GM23338 (cell line): Measurements from ENCODE around the gene RAC2. TPM values are rescaled to one million over a fixed set of nuclear protein-coding genes. Genes with fewer than 3 reads are reported as not detected.

Experiments
- ATAC-seq: fragments of 200-7000 bp; cut with Tn5 transposase; 3 replicates; pipeline ENCODE4 v1.9.1; 2020
- DNase-seq: peaks from one replicate; pipeline ENCODE4 v3.0.0-alpha.2; 2015; ENCODE audit warnings: low spot score
- H2AFZ ChIP-seq: fragments of 200-600 bp; sonication (generic); 2 replicates; pipeline ENCODE4 v1.8.0; 2016; ENCODE audit warnings: antibody characterized with exemption, mild to moderate bottlenecking, moderate library complexity
- H3F3A ChIP-seq: fragments of 200-600 bp; sonication (generic); replicated peaks from 2 replicates; pipeline ENCODE4 v1.8.0; 2017; ENCODE audit warnings: antibody characterized with exemption, mixed run types, low read depth
- H3K27ac ChIP-seq: fragments of 200-600 bp; sonication (generic); 2 replicates; pipeline ENCODE4 v1.6.1; 2016; ENCODE audit warnings: low read depth
- H3K27me3 ChIP-seq: fragments of 200-600 bp; sonication (generic); 2 replicates; pipeline ENCODE4 v1.8.0; 2016; ENCODE audit warnings: mild to moderate bottlenecking, mixed run types, moderate library complexity; ENCODE audit not compliant: insufficient read depth
- H3K36me3 ChIP-seq: fragments of 200-600 bp; sonication (generic); 2 replicates; pipeline ENCODE4 v1.8.0; 2016; ENCODE audit warnings: mild to moderate bottlenecking; ENCODE audit not compliant: insufficient read depth
- H3K4me1 ChIP-seq: fragments of 200-600 bp; sonication (generic); 2 replicates; pipeline ENCODE4 v1.8.0; 2016; ENCODE audit warnings: mild to moderate bottlenecking, moderate library complexity; ENCODE audit not compliant: insufficient read depth
- H3K4me2 ChIP-seq: fragments of 200-600 bp; sonication (generic); 2 replicates; pipeline ENCODE4 v1.7.1; 2017; ENCODE audit warnings: mixed run types
- H3K4me3 ChIP-seq: fragments of 200-600 bp; sonication (generic); 2 replicates; pipeline ENCODE4 v1.6.1; 2016; ENCODE audit warnings: mixed run types
- H3K79me2 ChIP-seq: fragments of 200-600 bp; sonication (generic); replicated peaks from 2 replicates; pipeline ENCODE4 v1.8.0; 2017; ENCODE audit warnings: mild to moderate bottlenecking; ENCODE audit not compliant: insufficient read depth
- H3K9me2 ChIP-seq: fragments of 200-600 bp; sonication (generic); 2 replicates; pipeline ENCODE4 v1.8.0; 2017; ENCODE audit not compliant: insufficient read depth
- H4K20me1 ChIP-seq: fragments of 200-600 bp; sonication (generic); replicated peaks from 2 replicates; pipeline ENCODE4 v1.8.0; 2017; ENCODE audit warnings: mild to moderate bottlenecking; ENCODE audit not compliant: insufficient read depth
- H3K27ac Mint-ChIP-seq: 2 replicates; pipeline ENCODE4 v1.8.0; 2020; ENCODE audit warnings: inconsistent platforms, mild to moderate bottlenecking, moderate library complexity, mixed read lengths
- H3K27me3 Mint-ChIP-seq: 3 replicates; pipeline ENCODE4 v1.8.0; 2022; ENCODE audit warnings: low read depth, mild to moderate bottlenecking, moderate library complexity, mixed read lengths, inconsistent platforms; ENCODE audit not compliant: insufficient read depth, poor library complexity
- H3K36me3 Mint-ChIP-seq: 3 replicates; pipeline ENCODE4 v1.8.0; 2021; ENCODE audit warnings: low read depth, mild to moderate bottlenecking, inconsistent platforms, moderate library complexity, mixed read lengths
- H3K4me1 Mint-ChIP-seq: 3 replicates; pipeline ENCODE4 v1.8.0; 2020; ENCODE audit warnings: mild to moderate bottlenecking, inconsistent platforms, mixed read lengths
- H3K4me3 Mint-ChIP-seq: 3 replicates; pipeline ENCODE4 v1.8.0; 2021; ENCODE audit warnings: moderate library complexity, mild to moderate bottlenecking, inconsistent platforms, mixed read lengths
- H3K9me3 Mint-ChIP-seq: 3 replicates; pipeline ENCODE4 v1.8.0; 2020; ENCODE audit warnings: moderate library complexity, mild to moderate bottlenecking, inconsistent platforms, mixed read lengths
- CTCF ChIP-seq, 2 experiments: fragments of 200-600 bp in 1 of 2; sonication (generic) in 1 of 2; conservative IDR thresholded peaks; 2 replicates each; pipeline versions ENCODE4 v1.5.1 to v1.6.1; 2016 to 2017; ENCODE audit warnings: antibody characterized with exemption in 2 of 2, low read depth in 2 of 2, mild to moderate bottlenecking in 2 of 2, moderate library complexity in 1 of 2
- NANOG ChIP-seq: IDR thresholded peaks from 2 replicates; pipeline ENCODE4 v1.6.1; 2016; ENCODE audit warnings: antibody characterized with exemption, borderline replicate concordance
- POLR2AphosphoS5 ChIP-seq: IDR thresholded peaks from 2 replicates; pipeline ENCODE4 v1.6.1; 2016; ENCODE audit warnings: antibody characterized with exemption, low read depth
- STAT1 ChIP-seq: IDR thresholded peaks from one replicate; pipeline ENCODE4 v1.6.1; 2016; ENCODE audit warnings: antibody characterized with exemption; ENCODE audit not compliant: unreplicated experiment
- ZNF114 ChIP-seq: fragments of 250-450 bp; sonication (Bioruptor Pico); IDR thresholded peaks from 2 replicates; pipeline ENCODE4 v1.5.0; 2020; ENCODE audit warnings: mild to moderate bottlenecking, moderate library complexity
- polyA plus RNA-seq: library from polyadenylated mRNA; unstranded; fragments of >200 nt; fragmentation: Nextera tagmentation; extraction: Ambion mirVana; gene quantifications from 2 replicates; pipeline ENCODE4 v1.2.1, GENCODE V29; 2016
- total RNA-seq: library from RNA; depleted of rRNA; stranded (reverse); fragments of >200 nt; shearing (Covaris generic); gene quantifications from 2 replicates; pipeline ENCODE4 v1.2.3, GENCODE V29; 2014

The RAC2 gene
- total and polyA plus RNA-seq, 2 experiments from 2014 or later = 2.4 to 2.7 TPM

GRCh38 chr22:37237371-37238268, 6.4 kb downstream of the RAC2 start:
- Mint-ChIP-seq H3K27me3 (peaks cover 17% of the 10 kb centered on the region), H3K9me3 (no peaks in the 10 kb centered on the region), H3K4me1 (peaks cover 17% of the 10 kb centered on the region), H3K4me3 (no peak overlapping the region), H3K27ac (no peak overlapping the region), H3K36me3 (no peaks in the 10 kb centered on the region)
- Histone ChIP-seq H3K4me3 (no peak overlapping the region), H3K79me2 (no peaks in the 10 kb centered on the region), H3K9me2 (no peaks in the 10 kb centered on the region), H3K27ac (no peak overlapping the region), H3F3A (no peaks in the 10 kb centered on the region), H2AFZ (no peak overlapping the region), H4K20me1 (no peaks in the 10 kb centered on the region), H3K36me3 (no peaks in the 10 kb centered on the region), H3K27me3 (no peaks in the 10 kb centered on the region), H3K4me1 (peaks cover 2% of the 10 kb centered on the region; the same call in 1 of the 2 replicates), H3K4me2 (no peak overlapping the region)
- DNase-seq (no peak), ATAC-seq (no peak)
- TF ChIP-seq POLR2AphosphoS5 (no peak), STAT1 (no peak), CTCF (conservative IDR thresholded peaks at IDR 0.05; ENCODE audit: low read depth in 2 of 2) (no peak)

- H3K4me2 ChIP-seq = no peak overlapping the region
- no peaks in the 10 kb centered on the region for H4K20me1 ChIP-seq
- no peaks in the 10 kb centered on the region for H3K27me3 ChIP-seq
- Mint-ChIP-seq H3K4me3 (no peak overlapping the region), H3K36me3 (no peaks in the 10 kb centered on the region), H3K27me3 (peaks cover 20% of the 10 kb centered on the region), H3K9me3 (no peaks in the 10 kb centered on the region), H3K4me1 (peaks cover 12% of the 10 kb centered on the region), H3K27ac (no peak overlapping the region)
- H3K4me3 ChIP-seq = no peak overlapping the region
- H3K27ac ChIP-seq = no peak overlapping the region
- DNase-seq (no peak), ATAC-seq (no peak)
- no peaks in the 10 kb centered on the region for H3K79me2 ChIP-seq
- H3K9me2 ChIP-seq = no peaks in the 10 kb centered on the region
- no peaks in the 10 kb centered on the region for H3F3A ChIP-seq
- H3K36me3 ChIP-seq = no peaks in the 10 kb centered on the region
- H2AFZ ChIP-seq = no peak overlapping the region
- H3K4me1 ChIP-seq = no peaks in the 10 kb centered on the region
- TF ChIP-seq NANOG (no peak), STAT1 (no peak), ZNF114 (no peak)
Measured at GRCh38 chr22:37235897-37236607, 8.0 kb downstream of the RAC2 start.
